HG02981 (cell line): ENCODE data around the gene SAPCD1.
"Not testable (repeated sequence)": the region's sequence is repeated elsewhere in the genome, so short reads cannot be mapped to it uniquely, and the experiment has no call there.

Experiments used
- ATAC-seq: cut with Tn5 transposase; IDR thresholded peaks from one replicate; pipeline ENCODE4 v1.9.1; 2021; ENCODE audit warnings: mild to moderate bottlenecking, moderate library complexity; ENCODE audit not compliant: unreplicated experiment

Gene SAPCD1

DNA sequence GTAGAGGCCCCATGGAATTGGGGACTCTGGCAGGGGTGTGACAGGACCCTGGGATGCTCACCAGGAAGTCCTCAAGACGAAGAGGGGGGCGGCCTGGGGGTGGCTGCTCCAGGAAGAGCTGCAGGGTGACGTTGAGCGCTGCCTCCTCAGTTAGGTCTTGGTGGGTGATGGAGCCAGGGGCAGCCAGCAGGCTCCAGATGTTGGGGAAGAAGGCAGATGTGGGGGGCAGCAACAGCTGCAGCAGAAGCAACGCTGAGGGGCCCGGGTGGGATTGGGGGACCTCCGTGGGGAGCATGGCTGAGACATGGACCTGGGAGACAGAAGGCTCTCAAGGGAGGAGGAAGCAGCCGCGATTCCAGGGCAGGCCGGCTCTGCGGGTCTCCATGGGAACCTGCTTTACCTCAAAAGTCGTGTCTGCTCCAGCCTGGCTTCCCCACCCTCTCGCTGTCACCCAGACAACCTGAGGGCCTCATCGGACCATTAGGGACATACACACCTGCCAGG lies 14.1 kb downstream of the SAPCD1 start:
- ATAC-seq, result peak; percentile 20

DNA sequence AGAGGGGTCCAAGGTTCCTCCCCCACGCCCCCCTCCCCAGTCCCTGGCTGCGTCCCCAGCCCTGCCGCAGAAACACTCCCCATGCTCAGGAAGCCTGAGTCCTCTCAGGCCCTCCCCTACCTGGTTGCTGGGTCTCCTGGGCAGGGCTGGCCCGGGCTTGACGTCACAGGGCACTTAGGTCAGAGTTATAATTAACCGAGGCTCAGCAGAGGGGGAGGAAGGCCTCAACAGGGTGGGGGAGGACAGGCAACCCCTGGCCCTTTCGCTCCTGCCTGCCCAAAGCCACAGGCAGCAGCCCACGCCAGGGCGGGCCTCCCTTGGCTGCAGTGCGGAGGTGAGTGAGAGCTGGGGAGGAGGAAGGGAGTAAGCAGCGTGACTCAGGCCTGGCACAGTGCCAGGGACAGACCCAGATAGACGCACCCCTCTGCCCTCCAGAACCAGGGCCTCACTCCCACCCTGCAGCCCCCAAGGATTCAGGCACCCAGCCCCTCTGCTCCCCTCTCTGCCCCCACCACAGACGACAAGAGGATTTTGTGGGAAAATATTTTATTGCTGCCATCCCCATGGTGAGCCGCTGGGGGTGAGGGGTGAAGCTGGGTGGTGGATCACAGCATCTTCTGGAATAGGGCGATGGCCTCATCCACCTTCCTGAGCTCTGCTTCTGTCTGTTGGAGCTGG lies 14.7 kb downstream of the SAPCD1 start, which contains the start of gene VWA7:
Gene VWA7, minus strand, starts transcription at position 340 of the 678 bp plus-strand sequence. CDS start 549 bp downstream, outside the sequence.
- peak; percentile 62 for ATAC-seq

DNA sequence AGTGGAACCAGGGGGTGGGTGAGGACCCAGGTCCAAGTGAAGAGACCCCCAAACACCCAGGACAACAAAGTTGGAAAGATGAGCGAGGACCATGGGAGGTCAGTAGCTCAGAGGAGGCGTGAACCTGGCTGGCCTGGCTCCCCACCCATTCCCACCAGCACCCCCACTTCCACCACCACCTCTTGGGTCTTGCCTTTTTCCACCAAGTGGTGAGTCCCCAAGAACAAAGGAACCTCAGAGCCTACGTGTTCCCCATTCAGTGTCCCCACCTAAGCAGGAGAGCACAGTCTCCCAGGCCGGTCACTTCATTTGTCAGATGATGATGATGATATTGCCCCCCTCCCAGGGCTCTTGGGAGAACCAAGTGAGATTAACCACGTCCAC lies 15.2 kb downstream of the SAPCD1 start:
- ATAC-seq, result no peak

DNA sequence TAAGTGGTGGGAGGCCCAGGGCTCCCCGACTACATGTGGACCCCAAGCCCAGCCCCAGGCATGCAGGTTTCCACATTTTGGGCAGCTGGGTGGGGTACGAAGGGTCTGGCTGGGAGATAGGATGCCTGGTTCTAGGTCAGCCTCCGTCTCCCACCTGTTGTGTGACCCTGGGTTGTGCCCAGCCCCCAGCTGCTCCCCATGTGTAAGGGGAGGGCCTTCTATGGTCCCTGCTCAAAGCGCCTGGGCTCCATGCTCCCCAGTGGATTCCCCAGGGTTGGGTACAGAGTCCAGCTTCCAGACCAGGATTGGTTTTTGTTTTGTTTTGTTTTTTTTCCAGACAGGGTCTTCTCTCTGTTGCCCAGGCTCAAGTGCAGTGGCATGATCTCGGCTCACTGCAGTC lies 15.7 kb downstream of the SAPCD1 start:
- ATAC-seq, result no peak

DNA sequence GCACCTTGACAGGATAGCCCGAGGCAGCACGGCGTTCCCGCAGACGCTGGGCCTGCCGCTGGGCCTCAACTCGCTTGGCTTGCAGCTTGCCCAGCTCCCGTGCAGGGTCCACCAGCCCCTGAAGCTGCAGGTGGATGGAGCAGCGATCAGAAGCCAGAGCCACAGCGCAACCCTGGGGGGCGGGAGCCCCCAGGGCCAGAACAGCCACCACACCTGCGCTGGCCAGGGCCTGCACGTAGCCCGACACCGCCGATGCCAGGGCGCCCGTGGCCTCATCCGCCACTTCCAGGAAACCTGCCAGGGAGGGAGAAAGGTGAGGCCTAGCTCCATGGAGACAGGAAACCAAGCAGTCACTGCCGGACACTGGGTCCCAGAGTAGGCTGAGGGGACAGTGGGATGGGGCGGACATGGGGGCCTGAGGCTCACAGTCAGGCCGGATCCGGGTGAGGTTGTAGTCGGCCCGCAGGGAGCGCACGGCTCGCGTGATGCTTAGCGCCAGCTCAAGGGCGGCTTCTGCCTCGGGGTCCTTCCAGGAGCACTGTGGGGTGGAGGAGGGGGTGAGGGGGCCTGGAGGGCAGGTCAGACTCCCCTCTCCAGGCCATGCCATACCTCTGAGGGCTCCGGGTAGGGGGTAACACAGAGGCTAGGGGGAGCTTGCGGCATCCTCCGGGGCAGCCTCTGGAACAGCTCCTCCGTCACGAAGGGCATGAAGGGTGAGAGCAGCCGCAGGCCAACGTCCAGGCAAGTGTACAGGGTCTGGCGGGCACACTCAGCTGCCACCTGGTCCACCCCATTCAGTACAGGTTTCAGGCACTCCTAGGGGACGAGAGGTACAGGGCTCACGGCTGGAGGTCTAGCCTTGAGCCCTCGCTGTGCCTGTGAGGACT lies 16.8 kb downstream of the SAPCD1 start:
- ATAC-seq, result no peak

DNA sequence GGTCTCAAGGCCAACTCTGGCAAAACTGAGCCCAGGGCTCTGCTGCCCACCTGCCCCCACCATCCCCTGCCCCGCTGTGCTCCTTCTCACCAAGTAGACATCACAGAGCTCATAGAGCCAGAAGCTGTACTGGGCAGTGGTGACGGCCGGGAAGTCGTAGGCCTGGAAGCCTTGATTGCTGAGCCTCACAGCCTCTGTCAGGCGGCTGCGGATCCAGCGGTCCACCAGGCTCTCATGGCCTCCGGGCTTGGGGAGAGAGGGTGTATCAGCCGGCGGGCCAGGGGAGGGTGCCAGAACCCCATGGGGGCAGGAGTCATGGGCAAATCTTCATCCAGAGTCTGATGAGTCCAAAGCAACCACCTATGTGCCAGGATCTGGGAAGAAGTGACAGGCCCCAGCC lies 17.5 kb downstream of the SAPCD1 start:
- ATAC-seq, result no peak

DNA sequence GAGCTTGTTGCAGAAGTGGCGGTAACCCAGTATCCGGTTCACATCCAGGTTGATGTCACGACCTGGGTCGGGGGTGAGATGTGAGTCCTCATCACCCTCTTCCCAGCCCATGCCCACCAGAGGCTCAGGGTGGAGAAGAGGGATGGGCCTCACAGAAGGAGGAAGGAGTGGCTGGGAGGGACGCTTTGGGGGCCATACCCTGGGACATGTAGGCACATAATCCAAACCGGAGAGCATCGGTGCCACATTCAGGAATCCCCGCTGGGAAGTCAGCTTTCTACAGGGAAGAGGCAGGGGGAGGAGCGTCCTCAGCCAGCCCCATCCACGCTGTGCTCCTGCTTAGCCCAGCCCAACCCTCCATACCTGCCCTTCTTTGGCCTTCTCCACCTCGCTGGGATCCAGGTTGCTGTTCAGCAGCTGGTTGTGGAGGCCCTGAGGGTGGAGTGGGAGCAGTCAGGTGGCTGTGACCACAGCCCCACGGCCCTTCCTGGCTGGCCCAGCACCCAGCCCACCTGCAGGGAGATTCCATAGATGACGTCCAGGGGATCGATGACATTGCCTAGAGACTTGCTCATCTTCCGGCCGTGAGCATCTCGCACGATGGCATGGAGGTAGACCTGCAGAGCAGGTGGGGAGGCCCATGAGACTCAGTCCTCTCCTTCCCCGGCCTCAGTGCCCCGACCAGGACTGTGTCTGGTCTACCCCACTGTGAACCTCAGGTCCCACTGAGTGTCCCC lies 18.2 kb downstream of the SAPCD1 start:
- ATAC-seq, result no peak

DNA sequence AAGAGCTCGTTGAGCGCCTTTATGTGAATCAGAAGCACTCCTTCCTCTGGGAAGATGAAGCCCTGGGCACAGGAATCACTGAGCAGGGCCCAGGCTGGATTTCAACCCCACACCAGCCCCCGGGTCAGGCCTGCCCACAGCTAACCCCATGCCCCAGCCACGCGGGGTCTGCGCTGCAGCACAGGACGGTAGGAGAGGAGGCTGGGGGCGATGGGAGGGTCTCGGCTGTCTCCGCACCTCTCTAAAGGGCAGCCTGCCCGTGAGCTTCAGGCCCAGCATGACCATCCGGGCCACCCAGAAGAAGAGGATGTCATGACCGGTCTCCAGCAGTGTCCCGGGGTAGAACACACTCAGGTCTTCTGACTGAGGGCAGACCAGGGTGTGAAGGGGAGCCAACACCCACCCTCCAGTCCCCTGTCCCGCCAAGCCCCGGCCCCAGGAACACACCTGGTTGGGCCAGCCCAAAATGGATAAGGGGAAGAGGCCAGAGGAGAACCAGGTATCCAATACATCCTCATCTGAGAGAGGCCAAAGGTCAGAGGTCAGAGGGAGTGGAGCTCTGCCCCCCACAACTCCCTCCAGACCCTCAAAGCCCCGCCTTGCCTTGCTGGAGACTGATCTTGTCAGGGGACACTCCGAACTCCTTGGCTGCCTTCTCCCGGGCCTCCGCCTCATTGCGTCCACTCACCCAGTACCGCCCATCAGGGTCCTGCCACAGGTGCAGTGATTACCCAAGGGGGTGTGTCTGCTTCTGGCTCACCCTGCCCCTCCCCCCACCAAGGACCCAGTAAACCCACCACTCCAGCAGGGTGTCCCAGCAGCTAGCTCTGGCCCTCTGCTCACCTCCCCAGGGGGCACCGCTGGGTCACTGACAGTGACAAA lies 19.0 kb downstream of the SAPCD1 start:
- no peak for ATAC-seq

DNA sequence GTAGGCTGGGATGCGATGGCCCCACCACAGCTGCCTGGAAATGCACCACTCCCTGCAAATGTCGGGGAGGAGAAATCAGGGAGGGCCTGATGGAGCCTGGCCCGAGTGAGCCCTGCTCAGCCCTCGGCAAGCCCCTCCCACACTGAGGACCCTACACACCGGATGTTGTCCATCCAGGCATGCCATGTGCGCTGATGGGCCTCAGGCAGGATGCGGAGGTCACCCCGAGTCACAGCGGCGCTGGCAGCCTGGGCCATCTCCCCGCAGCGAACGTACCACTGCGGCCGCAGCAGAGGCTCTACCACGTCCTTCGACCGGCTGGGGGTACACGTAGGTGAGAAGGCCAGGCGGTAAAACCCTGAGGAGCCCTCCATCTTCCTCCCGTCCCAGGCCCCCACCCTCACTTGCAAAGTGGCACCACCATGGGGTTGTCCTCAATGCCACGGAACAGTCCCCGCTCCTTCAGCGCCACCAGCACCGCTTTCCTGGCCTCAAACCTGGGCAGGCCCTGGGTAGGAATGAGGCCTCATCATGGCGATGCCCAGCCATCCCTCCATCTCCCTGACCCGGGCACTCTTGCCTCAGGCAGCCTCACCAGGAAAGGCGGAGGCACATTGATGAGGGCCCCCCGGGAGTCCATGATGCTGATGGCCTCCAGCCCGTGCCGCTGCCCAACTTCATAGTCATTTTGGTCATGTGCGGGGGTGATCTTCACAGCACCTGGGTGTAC lies 19.8 kb downstream of the SAPCD1 start:
- ATAC-seq, result no peak

DNA sequence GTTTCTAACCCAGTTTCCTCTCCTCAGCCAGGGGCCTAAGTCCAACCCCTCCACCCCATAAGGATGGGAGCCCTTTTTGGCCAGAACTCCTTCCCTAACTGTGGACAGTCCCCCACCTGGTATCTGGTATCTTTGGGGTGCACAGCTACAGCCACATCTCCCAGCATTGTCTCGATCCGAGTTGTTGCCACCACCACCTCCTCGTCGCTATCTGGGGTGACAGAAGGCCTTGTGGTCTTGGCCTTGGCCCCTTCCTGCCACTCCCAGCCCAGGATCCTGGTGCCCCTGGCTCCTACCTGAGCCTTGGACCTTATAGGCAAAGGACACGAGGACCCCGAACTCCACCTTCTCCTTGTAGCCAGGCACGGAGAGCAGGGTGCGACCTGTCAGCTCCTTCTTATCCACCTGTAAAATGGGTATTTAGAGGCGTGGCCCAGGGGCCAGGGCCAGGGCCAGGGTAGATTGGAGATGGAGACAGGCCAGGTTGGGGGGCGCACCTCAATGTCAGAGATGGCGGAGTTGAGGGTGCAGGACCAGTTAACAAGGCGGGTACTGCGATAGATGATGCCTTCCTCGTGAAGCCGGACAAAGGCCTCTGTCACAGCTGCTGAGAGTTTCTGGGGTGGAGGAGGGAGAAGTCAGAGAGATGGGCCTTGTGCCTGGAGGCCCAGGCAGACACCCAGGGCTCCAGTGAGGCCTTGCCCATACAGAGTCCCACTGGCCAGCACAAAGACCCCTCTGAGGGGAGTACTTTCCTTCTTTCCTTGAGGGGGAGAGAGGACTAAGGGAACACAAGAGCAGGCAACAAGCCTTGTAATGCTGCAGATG lies 21.9 kb downstream of the SAPCD1 start:
- ATAC-seq, result no peak

DNA sequence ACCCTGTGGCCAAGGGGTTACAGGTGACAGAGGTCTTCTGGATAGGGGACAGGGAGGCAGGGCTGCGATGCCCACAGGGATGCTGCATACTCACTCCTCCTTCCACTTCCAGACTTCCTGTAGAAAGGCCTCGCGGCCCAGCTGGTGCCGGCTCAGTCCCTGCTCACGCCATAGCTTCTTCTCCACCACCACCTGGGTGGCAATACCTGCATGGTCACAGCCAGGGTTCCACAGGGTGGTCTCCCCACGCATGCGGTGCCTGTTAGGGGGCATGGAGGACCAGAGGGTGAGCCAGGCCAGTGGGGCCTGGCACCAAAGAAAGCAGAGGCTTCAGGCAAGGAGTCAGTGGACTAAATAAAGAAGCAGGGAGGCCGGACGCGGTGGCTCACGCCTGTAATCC lies 23.0 kb downstream of the SAPCD1 start:
- no peak for ATAC-seq

DNA sequence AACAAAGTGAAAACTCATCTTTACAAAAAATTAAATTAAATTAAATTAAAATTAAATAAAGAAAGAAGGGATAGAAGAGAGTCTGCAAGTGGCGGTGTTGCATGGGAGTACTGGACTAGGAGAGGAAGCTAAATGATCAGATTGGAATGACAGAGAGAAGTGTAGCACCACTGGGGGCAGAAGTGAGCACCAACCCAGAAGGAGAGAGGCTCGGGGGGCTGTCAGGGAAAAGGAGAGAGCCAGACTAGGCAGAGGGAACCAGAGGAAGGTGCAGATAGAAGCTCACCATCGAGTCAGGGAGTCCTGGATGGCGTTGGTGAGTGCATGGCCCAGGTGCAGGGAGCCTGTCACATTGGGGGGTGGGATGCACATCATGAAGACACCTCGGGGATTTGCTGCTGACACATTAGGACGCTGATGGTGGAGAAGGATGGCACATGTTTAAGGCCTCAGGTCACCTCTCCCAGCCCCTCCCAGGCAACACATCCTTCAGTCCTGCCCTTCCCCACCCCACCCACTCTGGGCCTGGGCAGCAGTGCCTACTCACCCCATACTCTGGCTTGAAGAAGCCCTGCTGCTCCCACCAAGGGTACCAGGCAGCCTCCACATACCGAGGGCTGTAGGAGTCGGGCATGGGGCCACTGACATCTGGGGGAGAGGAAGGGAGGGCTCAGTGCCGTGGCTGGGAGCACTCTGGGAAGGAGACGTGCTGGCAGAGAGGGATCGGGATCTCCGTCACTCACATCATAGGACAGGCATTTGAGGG lies 29.1 kb downstream of the SAPCD1 start:
- ATAC-seq, result no peak

DNA sequence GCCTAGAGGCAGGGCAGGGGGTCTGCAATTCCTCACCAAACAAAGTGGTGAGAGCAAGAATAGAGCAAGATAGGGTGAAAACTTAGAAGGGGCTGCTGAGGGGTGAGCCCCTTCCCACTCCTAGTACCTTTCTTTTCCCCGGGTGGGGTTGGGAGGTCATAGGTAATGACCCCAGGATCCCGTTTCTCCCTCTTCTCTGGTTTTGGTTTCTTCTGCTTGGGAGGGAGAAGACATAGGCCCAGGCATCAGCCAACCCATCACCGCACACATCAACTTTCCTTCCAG lies 29.6 kb downstream of the SAPCD1 start:
- no peak for ATAC-seq

DNA sequence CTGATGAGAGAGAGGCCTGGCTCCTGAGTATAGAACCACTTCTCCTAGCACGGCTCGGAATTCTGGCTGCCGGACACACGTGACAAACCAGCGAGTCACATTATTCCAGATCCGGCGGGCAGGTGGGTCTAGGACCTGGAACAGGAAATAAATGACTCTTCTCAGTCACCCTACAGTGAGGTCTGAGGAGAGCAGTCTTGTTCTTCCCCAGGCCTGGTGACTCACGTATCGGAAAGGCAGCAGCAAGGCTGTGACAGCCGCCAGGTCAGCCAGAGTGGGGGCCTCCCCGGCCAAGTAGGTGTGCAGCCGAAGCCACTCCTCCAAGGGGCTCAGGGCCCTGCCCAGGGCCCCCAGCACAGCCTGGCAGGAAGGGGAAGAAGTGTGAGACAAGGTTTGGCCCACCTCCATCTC lies 30.3 kb downstream of the SAPCD1 start:
- no peak for ATAC-seq

DNA sequence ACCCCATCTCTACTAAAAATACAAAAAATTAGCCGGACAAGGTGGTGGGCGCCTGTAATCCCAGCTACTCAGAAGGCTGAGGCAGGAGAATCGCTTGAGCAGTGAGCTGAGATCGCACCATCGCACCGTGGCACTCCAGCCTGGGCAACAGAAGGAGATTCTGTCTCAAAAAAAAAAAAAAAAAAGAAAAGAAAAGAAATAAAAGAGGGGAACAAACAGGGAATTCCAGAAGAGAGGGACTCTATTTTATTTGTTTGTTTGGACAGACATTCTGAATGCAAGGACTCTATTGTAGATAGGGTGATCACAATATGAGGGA lies 31.4 kb downstream of the SAPCD1 start:
- not testable (repeated sequence) for ATAC-seq

DNA sequence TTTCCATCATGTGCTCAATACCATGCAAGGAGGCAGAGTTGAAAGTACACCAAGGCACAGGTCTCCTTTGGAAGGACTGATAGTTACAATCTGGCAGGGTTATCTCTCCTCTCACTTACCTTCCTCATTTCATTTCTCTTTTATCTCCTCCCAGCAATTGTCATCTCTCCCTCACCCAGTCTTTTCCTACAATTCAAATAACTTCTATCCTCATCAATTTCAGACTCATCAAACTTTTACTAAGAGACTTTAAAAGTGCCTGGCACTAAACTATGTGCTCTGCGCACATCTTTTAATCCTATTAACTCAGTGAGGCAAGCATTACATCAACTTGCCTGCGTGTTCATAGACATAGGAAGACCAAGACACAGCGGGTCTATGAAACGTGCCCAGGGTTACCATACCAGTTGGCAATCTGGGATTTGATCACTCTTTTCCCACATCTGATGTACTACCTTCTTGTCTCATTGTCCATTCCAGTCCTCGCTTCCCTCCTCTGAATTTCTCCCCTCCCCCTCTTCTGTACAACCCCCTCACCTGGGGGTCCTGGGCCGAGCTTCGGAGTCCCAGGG lies 31.9 kb downstream of the SAPCD1 start:
- no peak for ATAC-seq

DNA sequence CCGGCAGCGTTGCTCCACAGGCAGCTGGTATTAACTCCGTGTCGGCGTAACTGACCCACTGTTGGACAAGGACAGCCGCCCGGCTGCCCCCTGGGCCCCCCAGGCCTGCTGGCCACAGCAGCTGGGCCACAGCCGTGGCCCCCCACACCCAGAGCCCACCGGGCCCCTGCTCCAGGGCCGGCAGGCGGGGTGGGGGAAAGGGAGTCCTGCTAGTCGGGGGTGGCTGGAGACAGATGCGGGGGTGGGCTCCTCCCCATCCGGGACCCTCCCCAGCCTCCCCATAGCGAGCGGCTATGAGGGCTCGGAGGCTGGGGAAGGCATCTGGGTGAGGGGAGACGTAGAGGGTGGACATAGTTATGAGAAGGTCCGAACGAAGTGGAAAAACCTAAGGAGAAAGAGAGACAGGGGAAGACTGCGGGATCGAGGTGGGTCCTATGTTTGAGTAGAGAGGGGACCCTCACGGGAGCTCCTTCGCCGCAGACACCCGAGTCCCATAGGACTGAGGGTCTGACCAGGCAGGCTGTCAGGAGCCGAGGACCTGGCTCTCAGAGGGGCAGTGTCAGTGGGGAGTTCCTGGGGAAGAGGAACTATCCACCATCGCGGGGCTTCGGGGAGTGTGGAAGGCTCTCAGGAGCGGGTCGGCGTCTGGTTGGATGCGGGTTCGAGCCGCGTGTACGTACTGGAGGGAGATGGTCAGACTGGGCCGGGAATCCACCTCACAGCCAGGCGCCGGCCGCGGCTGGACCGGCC lies 32.6 kb downstream of the SAPCD1 start:
- ATAC-seq, result peak; percentile 17
